Hematopoietic multipotent progenitor cell treated with erythropoietin and hydrocortisone succinate and interleukin-3 and kit ligand, for 4 days (in vitro differentiated cells): ENCODE measurements around the gene DRAM1.

Experiments
- DNase-seq: peaks from one replicate; pipeline ENCODE4 v3.0.0-alpha.2; 2015

DRAM1 gene

DNA sequence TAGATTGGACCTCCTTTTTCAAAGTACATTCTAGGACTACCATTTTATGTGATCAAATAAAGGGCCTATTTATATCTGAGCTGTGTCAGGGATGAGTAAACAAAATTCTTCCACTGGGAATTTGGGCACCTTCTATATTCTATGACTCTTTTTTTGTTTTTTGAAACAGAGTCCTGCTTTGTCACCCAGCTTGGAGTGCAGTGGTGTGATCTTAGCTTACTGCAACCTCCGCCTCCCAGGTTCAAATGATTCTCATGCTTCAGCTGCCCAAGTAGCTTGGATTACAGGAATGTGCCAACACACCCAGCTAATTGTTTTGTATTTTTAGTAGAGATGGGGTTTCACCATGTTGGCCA lies 64.8 kb downstream of the DRAM1 start:
- DNase-seq: no peak

DNA sequence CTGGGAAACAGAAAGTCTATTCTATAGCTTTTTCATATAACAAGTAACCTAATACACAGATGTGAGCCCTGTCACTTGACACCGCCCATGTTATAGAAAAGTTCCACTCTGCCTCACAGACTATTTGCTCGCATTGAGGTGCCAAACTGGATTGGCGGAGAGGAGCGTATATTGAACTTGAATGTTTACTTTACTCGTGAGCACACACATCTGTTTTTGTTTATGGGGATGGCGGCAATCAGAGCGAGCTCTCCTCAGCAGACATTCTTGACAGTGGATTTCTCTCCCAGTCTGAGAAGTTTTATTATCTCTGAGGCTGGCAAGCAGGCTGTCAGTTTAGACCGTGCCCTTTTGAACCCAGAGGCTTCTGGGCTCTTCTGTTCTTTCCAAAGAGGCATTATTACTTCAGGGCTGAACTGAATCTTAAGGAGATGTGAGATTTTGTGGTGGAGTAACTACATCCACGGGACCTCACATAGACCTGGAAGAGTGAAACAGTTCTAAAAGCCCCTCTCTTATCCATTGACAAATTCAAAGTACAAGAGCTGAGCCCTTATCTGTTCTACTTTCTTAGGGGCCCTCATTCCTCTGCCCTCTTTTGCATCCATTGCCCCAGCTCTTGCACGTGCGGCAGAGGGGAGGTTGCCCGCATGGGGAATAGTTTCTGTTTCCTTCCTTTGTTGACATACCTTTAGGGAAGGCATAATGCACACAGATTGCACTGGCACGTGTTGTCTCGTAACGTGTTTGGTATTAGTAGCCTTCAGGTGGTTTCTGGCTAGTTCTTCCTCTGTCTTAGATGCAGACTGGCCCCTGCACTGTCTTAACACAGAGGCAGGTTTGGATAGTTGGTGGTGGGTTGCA lies 68.2 kb downstream of the DRAM1 start:
- DNase-seq: no peak

DNA sequence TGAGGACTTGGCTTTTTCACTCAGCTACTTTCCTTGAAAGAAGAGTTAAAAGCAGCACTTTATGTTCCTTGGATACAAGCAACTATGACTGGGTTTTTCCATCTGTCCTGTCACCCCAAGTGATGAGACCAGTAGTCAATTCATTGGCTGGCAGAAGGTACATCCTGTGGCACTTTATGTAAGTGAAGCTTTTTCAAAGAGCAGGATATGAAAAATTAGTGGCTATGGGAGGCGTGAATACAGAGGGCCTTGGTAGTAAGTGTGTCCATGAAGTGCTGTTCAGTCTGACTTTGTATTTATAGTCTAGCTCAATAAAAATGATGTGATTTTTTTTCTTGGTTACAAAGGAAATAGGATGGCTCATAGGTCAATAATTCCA lies 68.8 kb downstream of the DRAM1 start:
- DNase-seq: no peak

DNA sequence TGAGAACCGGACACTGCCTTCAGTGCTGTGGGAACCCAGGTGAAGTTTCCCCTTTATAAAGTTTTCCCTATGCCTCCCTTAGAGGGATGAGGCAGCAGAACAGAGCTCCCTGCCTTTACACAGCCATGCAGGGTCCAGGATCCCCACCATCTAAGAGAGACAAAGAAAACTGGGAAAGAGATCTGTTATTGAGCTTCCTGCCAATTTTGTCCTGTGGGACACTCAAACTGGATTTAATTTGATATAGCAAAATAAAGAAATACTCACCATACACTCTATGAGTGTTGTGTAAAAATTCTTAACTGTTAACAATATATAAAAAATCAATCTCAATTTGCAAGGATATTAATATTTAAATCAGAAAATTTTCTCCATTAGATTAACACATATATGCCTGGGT lies 69.9 kb downstream of the DRAM1 start:
- no peak for DNase-seq

DNA sequence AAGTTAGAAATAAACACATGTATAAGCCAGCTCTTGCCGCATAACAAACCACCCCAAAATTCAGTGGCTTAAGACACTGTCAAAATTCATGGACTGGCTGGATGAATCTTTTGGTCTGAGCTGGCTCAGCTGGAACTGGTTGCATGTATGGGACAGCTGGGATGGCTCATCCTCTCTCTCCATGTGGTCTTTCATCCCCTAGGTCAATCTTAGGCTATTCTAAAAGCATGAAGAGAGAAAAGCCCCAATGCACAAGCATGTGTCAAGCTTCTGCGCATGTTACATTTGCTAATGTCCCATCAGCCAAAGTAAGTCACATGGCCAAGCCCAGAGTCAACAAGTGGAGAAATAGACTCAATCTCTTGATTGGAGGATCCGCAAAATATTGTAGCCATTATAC lies 71.0 kb downstream of the DRAM1 start:
- DNase-seq: no peak

DNA sequence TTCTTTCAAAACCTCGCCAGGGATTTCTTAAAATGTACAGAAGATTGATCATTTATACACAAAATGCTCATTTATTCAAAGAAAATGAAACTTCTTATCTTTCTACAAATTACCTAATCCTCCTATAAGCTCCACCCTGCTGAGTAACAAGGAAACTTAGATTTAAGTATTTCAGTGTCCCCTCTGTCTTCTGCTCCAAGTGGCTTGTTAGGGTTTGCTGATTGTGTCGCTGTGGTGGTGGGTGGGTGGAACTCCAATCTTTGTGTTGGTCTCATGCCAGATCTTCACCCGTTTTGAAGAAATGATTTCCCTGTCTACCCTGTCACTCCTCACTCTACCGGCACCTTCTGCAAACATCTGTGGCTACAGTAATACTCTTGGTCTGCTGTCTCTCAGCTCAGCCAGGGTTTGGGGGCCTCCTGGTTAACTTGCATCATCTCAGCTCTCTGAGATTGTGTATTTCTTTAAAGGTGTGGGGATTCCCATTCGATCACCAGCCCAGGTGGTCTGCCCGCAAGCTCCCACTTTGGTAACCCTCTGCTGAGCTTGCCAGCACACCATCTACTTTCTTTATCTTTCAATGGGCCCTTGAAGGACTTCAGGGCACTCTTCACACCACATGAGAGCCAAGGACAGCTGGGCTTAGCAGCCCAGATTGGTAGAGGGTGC lies 73.8 kb downstream of the DRAM1 start:
- DNase-seq: no peak

DNA sequence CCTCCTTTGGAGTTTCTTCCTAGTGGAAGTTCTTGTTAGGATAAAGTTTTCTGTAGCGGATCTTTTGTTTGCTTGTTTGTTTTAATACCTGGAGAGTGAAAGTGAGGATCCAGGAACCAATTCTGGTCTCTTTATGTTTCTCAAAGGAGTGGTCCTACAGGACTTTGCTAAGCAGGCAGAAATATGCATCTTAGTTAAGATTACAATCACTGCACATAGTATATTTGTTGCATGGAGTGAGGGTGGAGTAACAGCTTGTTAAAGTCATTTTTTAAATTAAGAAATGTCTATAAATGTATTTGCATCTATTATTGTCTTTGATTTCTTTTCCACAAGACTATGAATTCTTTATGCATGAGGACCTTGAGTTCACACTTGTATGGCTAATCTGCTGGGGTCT lies 76.7 kb downstream of the DRAM1 start:
- no peak for DNase-seq

DNA sequence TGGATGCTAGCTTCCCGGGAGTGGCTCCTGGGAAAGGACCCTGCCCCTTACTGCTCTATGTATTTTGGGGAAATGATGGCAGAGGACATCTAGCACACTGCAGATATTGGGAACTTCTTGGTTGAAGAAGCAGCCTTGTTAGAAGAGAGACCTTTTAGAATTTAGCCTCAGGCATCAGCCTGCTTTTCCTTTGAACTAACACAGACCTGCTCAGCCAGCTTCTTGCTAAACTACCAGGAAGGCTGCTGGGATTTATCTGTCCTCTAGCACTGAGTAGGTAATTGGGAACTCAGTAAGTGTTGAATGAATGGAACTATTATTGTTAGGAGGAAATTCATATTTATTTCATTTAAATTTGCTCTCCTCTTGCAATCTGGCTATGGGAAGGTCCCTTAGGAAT lies 77.3 kb downstream of the DRAM1 start:
- no peak for DNase-seq

DNA sequence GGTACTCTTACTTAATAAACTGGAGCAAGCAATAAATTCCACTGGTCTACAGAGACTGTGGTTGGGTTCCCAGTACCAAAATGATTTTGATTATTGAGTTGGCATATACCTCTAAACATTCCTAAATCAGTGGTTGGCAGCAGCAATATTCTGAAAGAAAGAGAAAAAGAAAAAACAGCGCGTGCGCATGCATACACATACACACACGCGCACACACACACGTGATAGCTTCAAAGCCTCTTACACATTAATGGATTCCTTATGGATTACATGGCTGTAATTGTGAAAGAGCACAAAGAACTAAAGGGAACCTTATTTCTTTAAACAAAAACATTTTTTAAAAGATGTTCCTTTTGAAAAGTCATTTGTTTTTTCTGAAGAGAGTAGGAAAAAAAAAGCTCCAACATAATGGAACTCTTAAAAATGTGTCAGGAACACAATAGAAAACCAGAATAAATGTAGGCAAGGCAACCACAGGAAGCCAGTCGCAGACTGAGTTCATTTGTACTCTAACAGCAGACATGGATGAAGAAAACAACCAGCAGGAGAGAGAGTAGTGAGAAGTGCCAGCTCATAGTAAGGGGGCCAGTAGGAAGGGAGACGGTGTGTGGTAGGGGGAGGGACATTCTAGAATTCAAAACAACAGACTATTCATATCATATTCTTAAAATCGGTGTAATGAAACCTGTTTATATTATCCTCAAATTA lies 80.0 kb downstream of the DRAM1 start:
- no peak for DNase-seq

DNA sequence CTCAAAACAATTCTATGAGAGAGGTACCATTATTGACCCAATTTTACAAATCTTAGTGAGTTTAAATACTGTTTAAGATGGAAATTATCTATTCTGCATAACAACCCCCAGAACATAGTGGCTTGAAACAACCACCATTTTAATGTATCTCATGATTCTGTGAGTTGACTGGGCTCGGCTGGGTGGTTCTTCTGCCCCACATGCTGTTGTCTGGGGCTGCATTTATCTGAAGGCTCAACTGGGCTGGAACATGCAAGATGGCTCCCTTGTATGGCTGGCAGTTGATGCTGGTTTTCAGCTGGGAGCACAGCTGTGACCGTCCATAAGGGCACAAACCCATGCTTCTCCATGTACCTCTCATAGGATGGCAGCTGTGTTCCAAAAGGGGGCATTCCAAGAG lies 82.2 kb downstream of the DRAM1 start:
- DNase-seq: no peak

DNA sequence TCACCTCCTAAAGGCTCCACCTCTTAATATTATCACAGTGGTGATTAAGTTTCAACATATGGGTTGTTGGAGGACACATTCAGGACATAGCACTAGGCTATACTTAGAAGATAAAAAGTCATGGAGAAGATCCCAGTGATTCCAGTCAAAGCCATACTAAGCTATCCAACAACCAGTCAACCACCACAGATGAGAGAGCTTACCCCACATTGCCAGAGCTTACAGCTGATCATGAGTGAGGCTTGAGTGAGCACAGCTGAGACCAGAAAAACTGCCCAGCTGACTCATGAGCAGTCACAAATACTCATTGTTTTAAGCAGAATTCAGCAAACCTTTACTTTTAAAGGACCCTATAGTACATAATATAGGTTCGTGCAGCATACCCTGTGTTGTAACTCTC lies 85.1 kb downstream of the DRAM1 start:
- DNase-seq: no peak

DNA sequence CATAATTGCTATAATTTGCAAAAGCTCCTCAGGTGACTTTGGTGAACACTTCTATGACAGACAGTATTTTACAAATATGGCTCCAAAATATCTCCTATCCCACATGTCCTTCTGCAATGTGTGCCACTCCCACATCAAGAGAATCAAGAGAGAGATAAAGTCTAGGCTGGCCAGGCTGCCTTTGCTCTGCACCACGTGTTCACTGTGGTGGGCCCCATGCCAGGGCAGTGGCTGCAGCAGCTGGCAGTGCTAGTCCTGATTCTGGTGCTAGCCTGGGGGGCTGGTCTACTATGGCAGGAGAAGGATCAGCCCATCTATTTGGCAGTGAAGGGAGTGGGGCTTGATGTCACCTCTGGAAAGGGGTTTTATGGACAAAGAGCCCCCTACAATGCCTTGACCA lies 86.3 kb downstream of the DRAM1 start:
- DNase-seq: peak; percentile 89

DNA sequence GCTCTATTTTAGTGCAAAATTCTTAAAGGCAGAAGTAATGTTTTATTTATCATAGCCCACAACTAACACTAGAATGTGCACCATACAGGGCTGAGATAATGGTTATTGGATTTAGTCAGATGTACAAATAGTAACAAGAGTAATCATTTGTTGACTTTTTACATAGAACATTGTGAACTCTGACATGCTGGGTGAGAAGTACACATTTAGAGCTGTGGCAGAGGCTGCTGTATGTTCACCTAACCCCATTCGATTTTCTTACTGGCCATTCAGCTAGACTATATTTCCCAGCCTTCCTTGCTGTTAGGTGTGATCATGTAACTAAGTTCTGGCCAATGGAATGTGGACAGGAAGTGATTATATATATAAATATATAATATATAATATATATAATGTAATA lies 89.1 kb downstream of the DRAM1 start:
- DNase-seq: no peak

DNA sequence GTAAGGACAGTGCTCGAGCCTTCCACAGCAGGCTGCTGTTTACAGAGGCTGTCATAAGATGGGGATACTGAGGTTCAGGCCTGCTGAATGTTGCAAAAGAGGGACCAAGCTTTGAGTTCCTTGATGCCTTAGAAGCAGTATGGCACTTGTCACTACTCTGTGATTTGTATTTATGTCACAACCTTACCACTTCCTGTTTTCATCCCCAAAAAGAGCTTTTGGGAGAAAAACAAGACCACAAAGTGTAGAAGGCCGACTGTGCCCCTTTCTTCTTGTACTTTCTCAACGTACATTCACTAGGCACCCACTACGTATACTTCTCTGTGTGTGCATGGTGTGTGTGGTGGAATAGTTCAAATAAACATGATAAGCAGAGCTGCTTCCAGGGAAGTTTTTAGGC lies 90.1 kb downstream of the DRAM1 start:
- peak; percentile 68 for DNase-seq

DNA sequence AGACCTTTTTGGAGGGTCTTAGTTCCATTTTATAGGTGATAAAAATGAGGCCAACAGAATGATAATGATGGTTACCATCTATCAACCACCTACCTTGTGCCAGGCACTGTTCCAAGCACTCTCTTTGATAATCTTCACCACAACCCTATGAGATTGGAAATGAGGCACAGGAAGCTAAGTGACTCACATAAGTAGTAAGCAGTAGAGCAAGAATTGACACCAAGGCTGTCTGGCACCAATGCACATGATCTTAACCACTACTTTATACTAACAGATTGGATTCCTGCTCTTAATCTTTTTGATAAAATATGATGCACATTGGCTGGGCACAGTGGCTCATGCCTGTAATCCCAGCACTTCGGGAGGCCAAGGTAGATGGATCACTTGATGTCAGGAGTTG lies 91.4 kb downstream of the DRAM1 start:
- DNase-seq: no peak
